Lower leg skin (tissue), 4 donors: ENCODE measurements around the gene HNRNPAB. TPM values are rescaled to one million over a fixed set of nuclear protein-coding genes. Genes with fewer than 3 reads are reported as not detected.

Source experiments
- DNase-seq, 2 donors: peaks; one replicate each; pipeline ENCODE4 v3.0.0-alpha.2; 2019; ENCODE audit warnings: low spot score in 2 of 2
- H3K4me3 ChIP-seq: fragments of 200-600 bp; sonication (generic); 2 replicates; pipeline ENCODE4 v1.5.1; 2017; ENCODE audit warnings: mild to moderate bottlenecking, low read depth; ENCODE audit not compliant: poor library complexity, severe bottlenecking
- POLR2A ChIP-seq, 2 donors: fragments of 450-650 bp; IDR thresholded peaks; one replicate each; pipeline ENCODE4 v1.6.1; 2016 to 2017; ENCODE audit warnings: antibody characterized with exemption in 2 of 2, mild to moderate bottlenecking in 1 of 2, moderate library complexity in 1 of 2
- WGBS, 2 donors: methylation state at CpG; one replicate each; pipeline ENCODE4 v1.1.5; 2018; 5-methylcytosine and 5-hydroxymethylcytosine counted together
- intact Hi-C: fragments of 100-400 bp; cut with DNase I; formaldehyde crosslinking; loops from one replicate; pipeline ENCODE4 v1.15.0; 2023; ENCODE audit warnings: low total_unique reads
- total RNA-seq, 4 donors: library from RNA; depleted of rRNA; stranded (reverse); fragments of >200 nt; gene quantifications; one replicate each; pipeline ENCODE4 v1.1.0, GENCODE V29; 2016
- TF ChIP-seq, protein P1 (sequence below), 3 donors: fragments of 450-650 bp; IDR thresholded peaks; one replicate each; pipeline ENCODE4 v1.5.1; 2016; ENCODE audit warnings: antibody characterized with exemption in 3 of 3, mild to moderate bottlenecking in 3 of 3, moderate library complexity in 2 of 3

The HNRNPAB gene
- total RNA-seq, 4 donors from 2014 or later: 76.4 to 124 (median 102) TPM

DNA sequence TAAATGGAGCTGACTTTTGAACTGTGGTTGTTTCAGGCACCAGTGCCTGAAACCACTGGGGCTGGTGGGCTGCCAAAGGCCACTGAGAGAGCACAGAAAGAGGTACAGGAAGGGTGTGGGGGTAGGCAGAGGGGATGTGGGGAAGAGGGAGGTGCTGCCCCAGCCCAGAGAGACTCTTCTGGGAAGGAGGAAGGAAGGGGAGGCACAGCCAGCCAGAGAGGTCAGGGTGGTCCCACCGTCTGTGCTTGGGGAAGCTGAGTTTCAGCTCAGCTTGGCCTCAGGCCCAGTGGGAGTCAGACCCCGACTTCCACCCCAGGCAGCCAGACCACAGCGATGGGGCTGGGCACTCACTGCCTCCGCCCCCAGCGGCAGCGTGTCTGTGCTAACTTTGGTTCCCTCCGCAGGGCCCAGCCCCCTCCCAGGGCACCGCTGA, 36.9 kb downstream of the HNRNPAB start:
- intact Hi-C loops: no loop called here
- DNase-seq: no peak
- no peak for TF ChIP-seq POLR2A (IDR thresholded peaks at IDR 0.05)
- 83 to 89% methylated on average over 8 of the region's 8 CpGs for WGBS, 2 donors
- H3K4me3 ChIP-seq: no peak overlapping the region

DNA sequence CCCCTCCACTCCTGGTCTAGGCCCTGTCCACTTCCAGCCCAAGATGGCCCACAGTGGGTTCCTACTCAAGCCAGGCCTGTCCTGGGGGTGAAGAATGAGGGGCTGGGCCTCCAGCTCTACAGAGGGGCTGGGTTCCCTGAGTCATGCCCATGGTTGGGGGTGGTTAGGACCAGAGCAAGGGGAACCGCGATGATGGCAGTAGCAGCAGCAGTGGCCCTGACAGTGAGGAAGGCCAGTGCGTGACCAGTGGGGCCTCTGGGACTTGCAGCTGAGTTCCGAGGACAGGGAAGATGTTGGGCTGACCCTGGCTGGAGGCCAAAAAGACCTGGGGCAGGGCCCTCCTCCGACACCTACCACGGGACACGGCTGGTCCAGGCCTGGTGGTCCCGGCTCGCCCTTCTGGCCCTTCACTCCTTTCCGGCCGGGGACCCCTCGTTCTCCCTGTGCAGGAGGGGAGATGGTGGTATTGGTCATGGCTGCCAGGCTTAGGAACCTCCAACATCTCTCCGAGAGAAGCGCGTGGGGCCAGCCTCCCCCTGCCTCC, 37.4 kb downstream of the HNRNPAB start:
- no peak for DNase-seq
- 82 to 88% methylated on average over 14 to 15 of the region's 15 CpGs for WGBS, 2 donors
- no peak overlapping the region for H3K4me3 ChIP-seq
- TF ChIP-seq, protein P1, sequence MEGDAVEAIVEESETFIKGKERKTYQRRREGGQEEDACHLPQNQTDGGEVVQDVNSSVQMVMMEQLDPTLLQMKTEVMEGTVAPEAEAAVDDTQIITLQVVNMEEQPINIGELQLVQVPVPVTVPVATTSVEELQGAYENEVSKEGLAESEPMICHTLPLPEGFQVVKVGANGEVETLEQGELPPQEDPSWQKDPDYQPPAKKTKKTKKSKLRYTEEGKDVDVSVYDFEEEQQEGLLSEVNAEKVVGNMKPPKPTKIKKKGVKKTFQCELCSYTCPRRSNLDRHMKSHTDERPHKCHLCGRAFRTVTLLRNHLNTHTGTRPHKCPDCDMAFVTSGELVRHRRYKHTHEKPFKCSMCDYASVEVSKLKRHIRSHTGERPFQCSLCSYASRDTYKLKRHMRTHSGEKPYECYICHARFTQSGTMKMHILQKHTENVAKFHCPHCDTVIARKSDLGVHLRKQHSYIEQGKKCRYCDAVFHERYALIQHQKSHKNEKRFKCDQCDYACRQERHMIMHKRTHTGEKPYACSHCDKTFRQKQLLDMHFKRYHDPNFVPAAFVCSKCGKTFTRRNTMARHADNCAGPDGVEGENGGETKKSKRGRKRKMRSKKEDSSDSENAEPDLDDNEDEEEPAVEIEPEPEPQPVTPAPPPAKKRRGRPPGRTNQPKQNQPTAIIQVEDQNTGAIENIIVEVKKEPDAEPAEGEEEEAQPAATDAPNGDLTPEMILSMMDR (IDR thresholded peaks at IDR 0.05): no peak
- no peak for TF ChIP-seq POLR2A (IDR thresholded peaks at IDR 0.05)
- intact Hi-C loops: no loop called here

DNA sequence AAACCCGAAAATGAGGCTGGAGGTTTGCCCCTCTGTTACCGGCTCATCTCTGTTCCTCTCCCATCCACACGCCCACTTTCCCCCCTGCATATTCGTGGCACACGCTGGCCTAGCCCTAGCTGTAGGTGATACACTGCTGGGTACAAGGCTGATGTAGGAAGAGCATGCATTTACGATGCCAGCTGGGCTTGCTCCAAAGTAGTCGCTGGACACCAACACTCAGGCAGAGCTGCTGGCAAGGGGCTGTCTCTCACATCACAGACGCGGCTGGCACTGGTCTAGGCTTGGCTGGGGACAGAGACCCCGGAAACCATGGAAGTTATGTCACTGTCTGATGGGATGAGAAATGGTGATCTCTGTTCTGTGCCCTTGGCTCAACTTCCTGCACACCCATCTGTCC, 38.1 kb downstream of the HNRNPAB start:
- whole genome bisulfite sequencing, 2 donors: 76 to 85% methylated on average over 9 to 10 of the region's 10 CpGs
- no peak for TF ChIP-seq POLR2A (IDR thresholded peaks at IDR 0.05)
- TF ChIP-seq, protein P1 (IDR thresholded peaks at IDR 0.05): no peak
- H3K4me3 ChIP-seq: no peak overlapping the region
- no peak for DNase-seq
- intact Hi-C loops: no loop called here

DNA sequence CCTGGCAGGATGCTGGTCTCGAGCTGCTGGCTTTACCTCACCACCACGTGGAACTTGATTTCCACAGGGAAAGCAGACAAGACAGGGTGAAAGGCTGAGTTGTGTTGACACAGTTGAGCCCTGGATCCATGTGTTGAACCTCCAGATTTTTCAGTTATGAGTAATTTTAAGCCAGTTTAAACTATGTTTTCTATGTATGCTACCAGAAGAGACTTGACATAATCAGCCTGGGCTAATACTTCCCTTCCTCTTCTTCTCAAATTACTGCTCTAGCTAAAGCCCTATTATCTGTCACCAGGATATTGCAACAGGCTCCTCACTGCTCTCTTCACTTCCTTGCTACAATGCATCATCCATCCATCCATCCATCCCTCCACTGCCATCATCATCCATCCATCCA, 40.2 kb downstream of the HNRNPAB start:
- TF ChIP-seq POLR2A (IDR thresholded peaks at IDR 0.05): no peak
- TF ChIP-seq, protein P1 (IDR thresholded peaks at IDR 0.05): no peak
- intact Hi-C loops: no loop called here
- no peak overlapping the region for H3K4me3 ChIP-seq
- no peak for DNase-seq
- 92 to 95% methylated on average over 2 of the region's 2 CpGs for WGBS, 2 donors

DNA sequence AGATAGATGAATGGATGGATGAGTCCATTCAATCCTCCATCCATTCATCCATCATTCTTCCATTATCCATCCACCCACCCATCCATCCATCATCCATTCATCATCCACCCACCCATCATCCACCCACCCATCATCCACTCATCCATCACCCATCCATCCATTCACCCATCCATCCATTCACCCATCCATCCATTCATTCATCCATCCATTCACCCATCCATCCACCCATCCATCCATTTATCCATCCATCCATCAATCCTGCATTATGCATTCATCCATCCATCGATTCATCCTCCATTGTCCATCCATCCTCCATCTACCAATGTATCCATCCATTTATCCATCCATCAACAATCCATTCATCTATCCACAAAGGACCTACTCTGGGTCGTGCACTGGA, 41.1 kb downstream of the HNRNPAB start:
- intact Hi-C loops: no loop called here
- WGBS, 2 donors: 94% methylated on average over 2 of the region's 2 CpGs
- no peak for DNase-seq
- H3K4me3 ChIP-seq: no peak overlapping the region
- TF ChIP-seq, protein P1 (IDR thresholded peaks at IDR 0.05): no peak
- no peak for TF ChIP-seq POLR2A (IDR thresholded peaks at IDR 0.05)

DNA sequence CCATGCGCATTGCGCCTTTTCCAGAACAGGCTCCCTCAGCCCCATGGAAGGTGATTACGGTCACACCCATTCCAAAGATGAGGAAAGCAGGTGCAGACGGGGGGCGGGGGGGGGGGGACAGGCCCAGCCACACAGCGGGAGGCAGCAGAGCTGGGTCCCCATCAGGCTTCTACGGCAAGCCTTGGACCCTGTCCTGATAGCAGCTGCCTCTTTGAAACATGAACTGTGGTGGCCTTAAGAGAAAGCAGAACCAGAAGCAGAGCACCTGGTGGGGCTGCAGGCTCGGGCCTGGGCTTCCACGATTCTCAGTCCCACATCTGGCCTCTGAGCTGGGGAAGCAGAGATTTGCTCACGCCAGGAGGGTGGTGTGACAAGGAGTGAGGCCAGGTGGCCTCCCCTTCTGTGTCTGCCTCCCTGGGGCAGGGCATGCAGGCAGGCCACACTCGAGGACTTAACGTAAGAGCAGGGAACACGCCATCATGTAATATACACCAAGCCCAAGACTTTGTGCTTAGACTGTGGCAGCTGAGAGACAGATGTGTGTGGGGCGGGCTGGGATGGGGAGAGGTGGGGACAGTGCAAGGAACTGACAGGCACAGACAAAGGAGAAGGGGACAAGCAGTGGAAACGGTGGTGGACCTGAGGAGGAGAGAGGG, 42.4 kb downstream of the HNRNPAB start:
- intact Hi-C loops: no loop called here
- DNase-seq: no peak
- H3K4me3 ChIP-seq: no peak overlapping the region
- WGBS, 2 donors: 78 to 79% methylated on average over 15 of the region's 15 CpGs
- no peak for TF ChIP-seq POLR2A (IDR thresholded peaks at IDR 0.05)
- TF ChIP-seq, protein P1 (IDR thresholded peaks at IDR 0.05): no peak
